Endometrium (tissue), 2 donors: ENCODE data around the gene WDR43.

ENCODE experiments used
- FAIRE-seq: peaks from 2 replicates; lab custom pipeline; 2012; peaks lifted over from hg19 to GRCh38; lab: Jason Lieb, UNC
- donor health status: control.
- donor health status: control.

The WDR43 gene

GRCh38 chr2:28894470-28895188 lies at the start of gene WDR43:
TSS of gene WDR43 (plus strand) at chr2:28894667. CDS start at chr2:28894699, 32 bp downstream.
- FAIRE-seq, result peak; percentile 75

- FAIRE-seq, result no peak
Observed at GRCh38 chr2:28855193-28855592, 39.3 kb upstream of the WDR43 start.

- FAIRE-seq, result no peak
Observed at GRCh38 chr2:28855977-28856376, 38.5 kb upstream of the WDR43 start.

- FAIRE-seq, result no peak
Observed at GRCh38 chr2:28868611-28869010, 25.9 kb upstream of the WDR43 start.

- FAIRE-seq, result no peak
Observed at GRCh38 chr2:28869494-28870145, 24.8 kb upstream of the WDR43 start.

- FAIRE-seq, result no peak
Observed at GRCh38 chr2:28870146-28870891, 24.1 kb upstream of the WDR43 start, which contains the start of gene TRMT61B. TSS of gene TRMT61B (minus strand) at chr2:28870309. CDS start at chr2:28870277, 32 bp downstream.

GRCh38 chr2:28871620-28872019 lies 22.8 kb upstream of the WDR43 start:
- FAIRE-seq, result no peak

GRCh38 chr2:28880193-28880592 lies 14.3 kb upstream of the WDR43 start:
- no peak for FAIRE-seq

- FAIRE-seq, result no peak
Observed at GRCh38 chr2:28893488-28893887, 979 bp upstream of the WDR43 start.

GRCh38 chr2:28895189-28895893 lies 874 bp downstream of the WDR43 start:
- no peak for FAIRE-seq

- FAIRE-seq, result no peak
Observed at GRCh38 chr2:28896906-28897305, 2.4 kb downstream of the WDR43 start.

- FAIRE-seq, result no peak
Observed at GRCh38 chr2:28898048-28898447, 3.6 kb downstream of the WDR43 start.

- FAIRE-seq, result no peak
Observed at GRCh38 chr2:28901202-28901601, 6.7 kb downstream of the WDR43 start.

GRCh38 chr2:28901841-28902240 lies 7.4 kb downstream of the WDR43 start:
- no peak for FAIRE-seq

- no peak for FAIRE-seq
Observed at GRCh38 chr2:28902584-28902983, 8.1 kb downstream of the WDR43 start.

GRCh38 chr2:28904295-28904694 lies 9.8 kb downstream of the WDR43 start:
- no peak for FAIRE-seq

GRCh38 chr2:28904802-28905457 lies 10.5 kb downstream of the WDR43 start:
- FAIRE-seq, result no peak

- FAIRE-seq, result no peak
Observed at GRCh38 chr2:28905533-28905932, 11.1 kb downstream of the WDR43 start.

- no peak for FAIRE-seq
Observed at GRCh38 chr2:28906376-28906775, 11.9 kb downstream of the WDR43 start.

- FAIRE-seq, result no peak
Observed at GRCh38 chr2:28906821-28907220, 12.4 kb downstream of the WDR43 start.

GRCh38 chr2:28908172-28908571 lies 13.7 kb downstream of the WDR43 start:
- FAIRE-seq, result no peak
